ENCODE measurements around the gene KRT7.

KRT7 gene

DNA sequence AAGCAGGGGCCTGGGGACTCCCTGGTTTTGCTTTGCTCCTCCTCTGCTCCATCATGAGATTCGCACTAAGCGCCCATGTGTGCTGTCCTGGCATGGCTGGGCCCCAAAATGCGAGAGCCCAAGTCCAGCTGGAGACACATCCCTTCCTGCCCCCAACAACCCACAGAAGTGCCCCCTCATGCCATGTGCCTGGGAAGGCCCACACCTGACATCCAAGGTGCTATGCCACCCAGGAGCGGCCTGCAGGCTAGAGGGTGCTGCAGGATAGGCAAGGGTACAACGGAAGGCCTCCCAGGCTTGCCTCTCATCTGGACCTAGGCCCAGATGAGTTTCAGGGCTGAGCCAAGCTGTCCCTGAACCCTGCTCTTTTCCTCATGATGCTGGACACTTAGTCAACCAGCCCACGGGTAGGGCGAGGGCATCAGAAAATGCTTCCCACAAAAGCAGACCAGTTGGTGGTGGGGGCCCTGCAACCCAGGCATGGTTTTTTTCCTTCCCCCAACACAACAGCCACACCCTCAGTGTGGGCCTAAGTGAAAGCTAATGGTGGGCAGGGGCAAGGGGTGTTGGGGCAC, 28.0 kb upstream of the KRT7 start:
- no peaks in the 10 kb centered on the region for H4K20me1 ChIP-seq (ENCODE audit: insufficient read depth, low read length)
- H3K27me3 ChIP-seq (ENCODE audit: insufficient read depth, low read length) = no peaks in the 10 kb centered on the region; the same call in 1 of the 2 replicates
- H3K9me2 ChIP-seq (ENCODE audit: low read depth, low read length) = no peaks in the 10 kb centered on the region
- H3K4me3 ChIP-seq (ENCODE audit: low read depth, low read length, poor library complexity, severe bottlenecking) = no peak overlapping the region
- no peaks in the 10 kb centered on the region for H3K9me3 ChIP-seq (ENCODE audit: low read length)
- no peak overlapping the region for H3K27ac ChIP-seq (ENCODE audit: low read depth, low read length, poor library complexity, severe bottlenecking)
- H3K9ac ChIP-seq (ENCODE audit: low read length) = no peak overlapping the region
- H3K79me2 ChIP-seq (ENCODE audit: insufficient read depth, low read length) = no peaks in the 10 kb centered on the region
- TF ChIP-seq EZH2 (IDR thresholded peaks at IDR 0.05; ENCODE audit: borderline replicate concordance, low read length) (no peak), CTCF (IDR thresholded peaks at IDR 0.05; ENCODE audit: low read length) (no peak)
- H3K4me2 ChIP-seq (ENCODE audit: low read length) = no peak overlapping the region
- no peaks in the 10 kb centered on the region for H3K36me3 ChIP-seq (ENCODE audit: insufficient read depth, low read length)
- no peaks in the 10 kb centered on the region for H3K4me1 ChIP-seq (ENCODE audit: insufficient read depth, low read length, severe bottlenecking)
- H2AFZ ChIP-seq (ENCODE audit: low read length) = no peak overlapping the region
- no peaks in the 10 kb centered on the region for H3F3A ChIP-seq (ENCODE audit: insufficient read depth, low read length)

DNA sequence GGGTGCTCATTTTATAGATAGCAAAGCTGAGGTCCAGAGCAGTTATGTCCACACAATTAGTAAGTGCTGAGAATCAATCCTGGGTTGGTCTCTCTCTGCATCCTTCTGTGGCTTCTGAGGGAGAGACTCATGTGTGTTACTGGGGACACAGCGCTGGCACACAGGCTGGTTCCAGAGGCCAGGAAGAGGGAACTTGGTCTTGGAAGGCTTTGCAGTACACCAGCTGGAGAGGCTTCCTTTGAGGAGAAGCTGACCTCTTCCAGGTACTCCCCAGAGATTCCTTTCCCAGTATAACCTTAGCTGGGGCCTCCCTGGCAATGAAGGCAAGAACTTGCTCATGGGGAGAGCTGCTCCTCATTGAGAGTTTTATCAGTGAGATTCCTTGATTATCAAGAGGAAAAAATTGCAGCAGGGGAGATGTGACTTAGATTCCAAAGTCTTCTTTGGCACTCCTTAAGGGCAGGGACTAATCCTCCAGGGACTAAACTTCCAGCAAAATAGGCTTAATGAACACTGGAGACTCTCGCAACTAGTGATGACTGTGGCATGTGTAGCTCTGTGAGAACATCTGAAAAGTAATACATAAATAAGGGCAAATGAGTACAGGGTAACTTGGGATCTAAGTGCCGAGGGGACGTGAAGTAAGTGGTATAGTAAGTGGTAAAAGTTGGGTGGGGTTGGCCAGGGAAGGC, 27.3 kb upstream of the KRT7 start:
- Histone ChIP-seq H3K79me2 (ENCODE audit: insufficient read depth, low read length) (no peaks in the 10 kb centered on the region), H3K9me2 (ENCODE audit: low read depth, low read length) (no peaks in the 10 kb centered on the region), H3K9me3 (ENCODE audit: low read length) (no peaks in the 10 kb centered on the region), H2AFZ (ENCODE audit: low read length) (no peak overlapping the region), H3K4me2 (ENCODE audit: low read length) (no peak overlapping the region), H3K4me3 (ENCODE audit: low read depth, low read length, poor library complexity, severe bottlenecking) (no peak overlapping the region), H3K9ac (ENCODE audit: low read length) (no peak overlapping the region), H3F3A (ENCODE audit: insufficient read depth, low read length) (no peaks in the 10 kb centered on the region), H4K20me1 (ENCODE audit: insufficient read depth, low read length) (no peaks in the 10 kb centered on the region), H3K36me3 (ENCODE audit: insufficient read depth, low read length) (no peaks in the 10 kb centered on the region), H3K4me1 (ENCODE audit: insufficient read depth, low read length, severe bottlenecking) (no peaks in the 10 kb centered on the region), H3K27ac (ENCODE audit: low read depth, low read length, poor library complexity, severe bottlenecking) (no peak overlapping the region), H3K27me3 (ENCODE audit: insufficient read depth, low read length) (no peaks in the 10 kb centered on the region; the same call in 1 of the 2 replicates)
- no peak for TF ChIP-seq CTCF (IDR thresholded peaks at IDR 0.05; ENCODE audit: low read length)
- TF ChIP-seq EZH2 (IDR thresholded peaks at IDR 0.05; ENCODE audit: borderline replicate concordance, low read length) = no peak

DNA sequence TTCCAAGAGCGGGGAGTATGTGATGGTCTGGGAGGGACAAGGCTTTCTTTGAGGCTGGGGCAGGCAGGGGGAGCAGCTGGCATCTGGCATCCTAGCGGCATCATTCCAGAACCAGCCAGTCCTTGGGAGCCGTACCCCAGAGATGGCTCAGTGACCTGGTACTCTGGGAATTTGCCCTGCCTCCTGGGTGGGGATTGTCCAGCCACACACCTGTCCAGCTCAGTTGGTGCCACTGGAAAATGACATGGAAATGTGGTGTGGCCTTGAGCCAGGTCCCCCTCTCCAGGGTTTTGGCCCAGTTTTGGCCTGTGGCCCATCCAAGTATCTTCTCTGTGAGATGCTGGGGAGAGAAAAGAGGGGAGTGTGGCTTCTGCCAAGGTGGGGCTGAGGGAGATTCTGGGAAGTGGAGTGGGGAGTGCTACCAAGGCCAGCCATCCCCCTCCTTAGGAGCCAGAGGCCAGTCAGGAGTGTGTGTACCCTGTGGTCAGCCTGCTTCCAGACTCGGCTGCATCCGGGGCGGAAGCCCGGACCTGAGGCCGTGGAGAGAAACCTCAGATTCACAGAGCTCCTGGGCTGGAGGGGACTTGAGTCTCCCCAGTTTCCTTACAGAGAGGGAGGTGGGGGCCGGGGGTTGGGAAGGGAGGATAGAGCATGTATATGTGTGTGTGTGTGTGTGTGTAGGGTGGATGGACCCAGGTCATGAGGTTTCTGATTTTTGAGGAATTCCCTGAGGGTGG, 26.6 kb upstream of the KRT7 start:
- Histone ChIP-seq H3K9me3 (ENCODE audit: low read length) (no peaks in the 10 kb centered on the region), H3K4me1 (ENCODE audit: insufficient read depth, low read length, severe bottlenecking) (no peaks in the 10 kb centered on the region), H2AFZ (ENCODE audit: low read length) (no peak overlapping the region), H3K4me3 (ENCODE audit: low read depth, low read length, poor library complexity, severe bottlenecking) (no peak overlapping the region), H3K4me2 (ENCODE audit: low read length) (no peak overlapping the region), H3K9ac (ENCODE audit: low read length) (no peak overlapping the region), H3K27me3 (ENCODE audit: insufficient read depth, low read length) (no peaks in the 10 kb centered on the region; the same call in 1 of the 2 replicates), H3K79me2 (ENCODE audit: insufficient read depth, low read length) (no peaks in the 10 kb centered on the region), H3K36me3 (ENCODE audit: insufficient read depth, low read length) (no peaks in the 10 kb centered on the region), H3F3A (ENCODE audit: insufficient read depth, low read length) (no peaks in the 10 kb centered on the region), H3K9me2 (ENCODE audit: low read depth, low read length) (no peaks in the 10 kb centered on the region), H4K20me1 (ENCODE audit: insufficient read depth, low read length) (no peaks in the 10 kb centered on the region), H3K27ac (ENCODE audit: low read depth, low read length, poor library complexity, severe bottlenecking) (no peak overlapping the region)
- TF ChIP-seq EZH2 (IDR thresholded peaks at IDR 0.05; ENCODE audit: borderline replicate concordance, low read length) (no peak), CTCF (IDR thresholded peaks at IDR 0.05; ENCODE audit: low read length) (no peak)

Data from OCI-LY1 (cell line).